Testis (tissue), 3 donors: ENCODE measurements around the gene CFAP90. TPM values are rescaled to one million over a fixed set of nuclear protein-coding genes. Genes with fewer than 3 reads are reported as not detected.

Source experiments
- DNase-seq: peaks from one replicate; pipeline ENCODE4 v3.0.0-alpha.2; 2019
- H3K27ac ChIP-seq, 2 donors: fragments of 200-600 bp; sonication (generic); one replicate each; pipeline ENCODE4 v1.5.1; 2019
- H3K27me3 ChIP-seq: fragments of 200-600 bp; sonication (generic); one replicate; pipeline ENCODE4 v1.5.1; 2019
- H3K36me3 ChIP-seq: fragments of 200-600 bp; sonication (generic); one replicate; pipeline ENCODE4 v1.5.1; 2017; ENCODE audit warnings: low read depth; ENCODE audit errors: missing control alignments
- H3K4me1 ChIP-seq: fragments of 200-600 bp; sonication (generic); one replicate; pipeline ENCODE4 v1.5.1; 2019
- H3K4me3 ChIP-seq, 2 donors: fragments of 200-600 bp; sonication (generic); one replicate each; pipeline ENCODE4 v1.5.1; 2017 to 2019
- H3K9me3 ChIP-seq: fragments of 200-600 bp; sonication (generic); one replicate; pipeline ENCODE4 v1.5.1; 2017
- POLR2A ChIP-seq: fragments of 450-650 bp; IDR thresholded peaks from one replicate; pipeline ENCODE4 v1.6.1; 2017; ENCODE audit warnings: antibody characterized with exemption, mild to moderate bottlenecking, moderate library complexity
- WGBS, 2 donors: methylation state at CpG; one replicate each; pipeline ENCODE4 v1.1.5; 2018; 5-methylcytosine and 5-hydroxymethylcytosine counted together
- intact Hi-C: fragments of 100-400 bp; cut with DNase I; formaldehyde crosslinking; loops from one replicate; pipeline ENCODE4 v1.15.1; 2023; ENCODE audit warnings: low total_unique reads
- polyA plus RNA-seq: library from polyadenylated mRNA; stranded (reverse); fragments of 350-450 nt; fragmentation: Illumina TruSeq; extraction: RNeasy Lipid Tissue Mini Kit (QIAGEN cat#74804); gene quantifications from one replicate; pipeline ENCODE4 v1.2.3, GENCODE V29; 2014; ENCODE audit warnings: low read depth, low replicate concordance; ENCODE audit not compliant: insufficient read depth
- total RNA-seq, 2 donors: library from RNA; depleted of rRNA; stranded (reverse); fragments of >200 nt; gene quantifications; one replicate each; pipeline ENCODE4 v1.2.3, GENCODE V29; 2016
- TF ChIP-seq, protein P1 (sequence below), 3 experiments: fragments of 450-650 bp in 2 of 3; fragments of 200-600 bp in 1 of 3; sonication (generic) in 1 of 3; IDR thresholded peaks; one replicate each; pipeline ENCODE4 v1.5.1; 2016 to 2019; ENCODE audit warnings: antibody characterized with exemption in 3 of 3, mild to moderate bottlenecking in 2 of 3, moderate library complexity in 1 of 3

CFAP90 gene
- total and polyA plus RNA-seq, 3 donors from 2014 or later, result 12.2 to 55.2 (median 33.0) TPM

DNA sequence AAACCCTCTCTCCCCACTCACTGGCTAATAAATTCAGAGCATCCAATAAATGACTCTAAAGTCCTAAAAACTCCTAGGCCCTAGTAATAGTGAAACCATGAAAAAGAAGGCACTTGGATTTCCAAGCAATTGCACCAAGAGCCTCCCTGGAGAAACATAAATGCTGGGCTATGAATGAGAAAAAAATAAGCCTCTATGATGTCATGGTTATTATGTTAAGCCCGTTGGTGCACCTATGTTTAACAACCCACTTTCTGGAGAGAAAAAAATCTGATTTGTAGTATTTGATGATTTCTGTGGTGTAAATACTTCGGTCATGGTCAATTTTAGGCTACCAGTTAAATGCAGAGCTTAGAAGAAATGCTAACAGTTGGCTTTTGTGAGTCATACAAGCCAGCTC lies 8.4 kb downstream of the CFAP90 start:
- TF ChIP-seq, protein P1, sequence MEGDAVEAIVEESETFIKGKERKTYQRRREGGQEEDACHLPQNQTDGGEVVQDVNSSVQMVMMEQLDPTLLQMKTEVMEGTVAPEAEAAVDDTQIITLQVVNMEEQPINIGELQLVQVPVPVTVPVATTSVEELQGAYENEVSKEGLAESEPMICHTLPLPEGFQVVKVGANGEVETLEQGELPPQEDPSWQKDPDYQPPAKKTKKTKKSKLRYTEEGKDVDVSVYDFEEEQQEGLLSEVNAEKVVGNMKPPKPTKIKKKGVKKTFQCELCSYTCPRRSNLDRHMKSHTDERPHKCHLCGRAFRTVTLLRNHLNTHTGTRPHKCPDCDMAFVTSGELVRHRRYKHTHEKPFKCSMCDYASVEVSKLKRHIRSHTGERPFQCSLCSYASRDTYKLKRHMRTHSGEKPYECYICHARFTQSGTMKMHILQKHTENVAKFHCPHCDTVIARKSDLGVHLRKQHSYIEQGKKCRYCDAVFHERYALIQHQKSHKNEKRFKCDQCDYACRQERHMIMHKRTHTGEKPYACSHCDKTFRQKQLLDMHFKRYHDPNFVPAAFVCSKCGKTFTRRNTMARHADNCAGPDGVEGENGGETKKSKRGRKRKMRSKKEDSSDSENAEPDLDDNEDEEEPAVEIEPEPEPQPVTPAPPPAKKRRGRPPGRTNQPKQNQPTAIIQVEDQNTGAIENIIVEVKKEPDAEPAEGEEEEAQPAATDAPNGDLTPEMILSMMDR (IDR thresholded peaks at IDR 0.05), result no peak
- TF ChIP-seq POLR2A, result no peak
- Histone ChIP-seq H3K4me1 (no peaks in the 10 kb centered on the region), H3K9me3 (no peaks in the 10 kb centered on the region), H3K27ac (no peak overlapping the region), H3K36me3 (no peaks in the 10 kb centered on the region), H3K27me3 (no peaks in the 10 kb centered on the region), H3K4me3 (no peak overlapping the region)
- WGBS, 2 donors, result 84 to 89% methylated on average over 2 of the region's 2 CpGs
- DNase-seq, result no peak
- intact Hi-C loops, result no loop called here

DNA sequence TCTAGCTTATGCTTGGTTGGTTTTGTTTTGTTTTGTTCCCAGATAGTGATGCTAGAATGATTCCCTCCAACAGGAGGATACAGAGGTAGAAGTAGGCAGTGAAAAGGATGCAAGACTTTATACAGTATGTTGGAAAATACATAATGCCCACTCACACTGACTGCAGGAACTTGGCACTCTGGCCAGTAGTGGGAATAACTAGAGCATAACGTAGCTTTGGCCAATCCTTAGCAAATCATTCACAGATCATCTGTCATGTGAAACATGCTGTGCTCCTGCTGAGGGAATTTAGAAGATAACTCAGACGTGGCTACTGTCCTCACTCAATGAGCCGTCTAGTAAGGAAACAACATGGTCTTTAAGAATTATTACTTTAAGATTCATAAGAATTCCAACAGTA lies 13.5 kb downstream of the CFAP90 start:
- DNase-seq, result no peak
- WGBS, 2 donors, result 43 to 45% methylated on average over 3 of the region's 3 CpGs
- H3K4me3 ChIP-seq, result no peak overlapping the region
- TF ChIP-seq, protein P1 (IDR thresholded peaks at IDR 0.05), result no peak
- TF ChIP-seq POLR2A, result no peak
- H3K27me3 ChIP-seq, result no peaks in the 10 kb centered on the region
- no peak overlapping the region for H3K27ac ChIP-seq
- intact Hi-C loops, result no loop called here
- no peaks in the 10 kb centered on the region for H3K36me3 ChIP-seq
- H3K9me3 ChIP-seq, result no peaks in the 10 kb centered on the region
- no peaks in the 10 kb centered on the region for H3K4me1 ChIP-seq

DNA sequence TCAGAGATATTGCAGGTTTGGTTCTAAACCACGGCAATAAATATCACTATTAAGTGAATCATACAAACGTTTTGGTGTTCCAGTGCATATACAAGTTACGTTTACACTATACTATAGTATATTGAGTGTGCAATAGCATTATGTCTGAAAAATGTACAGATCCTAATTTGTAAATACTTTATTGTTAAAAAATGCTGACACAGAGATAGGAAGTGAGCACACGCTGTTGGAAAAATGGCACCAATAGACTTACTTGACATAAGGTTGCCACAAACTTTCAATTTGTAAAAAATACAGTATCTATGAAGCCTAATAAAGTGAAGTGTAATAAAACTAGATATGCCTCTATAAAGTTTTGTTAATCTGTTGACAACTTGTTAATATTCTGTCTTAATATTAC lies 16.0 kb downstream of the CFAP90 start:
- intact Hi-C loops, result no loop called here
- Histone ChIP-seq H3K9me3 (no peaks in the 10 kb centered on the region), H3K4me3 (no peak overlapping the region), H3K27ac (no peak overlapping the region), H3K4me1 (no peaks in the 10 kb centered on the region), H3K36me3 (no peaks in the 10 kb centered on the region), H3K27me3 (no peaks in the 10 kb centered on the region)
- DNase-seq, result no peak
- 85 to 90% methylated on average over 4 of the region's 4 CpGs for WGBS, 2 donors
- TF ChIP-seq, protein P1 (IDR thresholded peaks at IDR 0.05), result no peak

DNA sequence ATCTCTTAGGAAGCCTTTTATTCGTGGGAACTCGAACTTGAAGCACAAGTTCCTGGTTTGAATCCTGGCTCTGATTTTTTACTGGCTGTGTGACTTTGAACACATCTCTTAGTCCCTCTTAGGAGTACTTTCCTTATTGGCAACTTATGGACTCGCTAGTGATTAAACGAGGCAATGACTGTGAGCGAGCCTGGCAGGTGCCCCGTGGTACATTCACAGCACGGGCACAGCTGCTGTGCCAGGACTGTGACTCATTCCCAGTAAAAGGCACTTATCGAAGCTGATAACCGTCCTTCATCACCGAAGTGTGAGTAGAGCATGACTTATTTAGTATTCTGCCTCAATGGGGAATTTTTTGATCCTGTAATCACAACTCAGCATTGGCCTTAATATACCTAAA lies 22.7 kb downstream of the CFAP90 start:
- no peaks in the 10 kb centered on the region for H3K36me3 ChIP-seq
- H3K9me3 ChIP-seq, result no peaks in the 10 kb centered on the region
- intact Hi-C loops, result no loop called here
- H3K27me3 ChIP-seq, result no peaks in the 10 kb centered on the region
- H3K27ac ChIP-seq, result no peak overlapping the region
- WGBS, 2 donors, result 90 to 92% methylated on average over 10 of the region's 10 CpGs
- DNase-seq, result no peak
- H3K4me1 ChIP-seq, result no peaks in the 10 kb centered on the region
- no peak overlapping the region for H3K4me3 ChIP-seq
- TF ChIP-seq, protein P1 (IDR thresholded peaks at IDR 0.05), result no peak

DNA sequence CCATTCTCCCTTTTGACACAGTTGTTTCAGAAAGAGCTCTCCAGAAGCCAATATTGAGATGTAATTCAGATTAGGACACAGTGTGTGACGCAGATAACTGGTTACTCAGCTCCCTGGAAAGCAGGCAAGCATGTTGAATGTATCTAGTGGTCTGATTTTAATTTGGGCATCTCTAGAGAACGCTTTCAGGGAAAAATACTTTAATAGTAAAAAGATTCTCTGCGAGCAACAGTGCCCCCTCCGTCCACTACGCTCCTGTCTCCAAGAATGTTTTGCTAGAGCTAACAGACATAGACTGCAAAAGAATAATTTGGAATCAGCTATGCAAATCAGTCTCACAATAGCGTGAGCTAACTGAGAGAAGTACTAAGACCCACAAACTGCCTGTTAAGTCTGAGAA lies 23.3 kb downstream of the CFAP90 start:
- Histone ChIP-seq H3K27ac (no peak overlapping the region), H3K27me3 (no peaks in the 10 kb centered on the region), H3K4me1 (no peaks in the 10 kb centered on the region), H3K36me3 (no peaks in the 10 kb centered on the region), H3K4me3 (no peak overlapping the region), H3K9me3 (no peaks in the 10 kb centered on the region)
- TF ChIP-seq, protein P1 (IDR thresholded peaks at IDR 0.05), result no peak
- no peak for TF ChIP-seq POLR2A
- intact Hi-C loops, result no loop called here
- DNase-seq, result no peak
- WGBS, 2 donors, result 83 to 88% methylated on average over 6 of the region's 6 CpGs
